Smooth muscle cell (in vitro differentiated cells): ENCODE data around the gene SMARCAL1. TPM values are rescaled to one million over a fixed set of nuclear protein-coding genes. Genes with fewer than 3 reads are reported as not detected.

ENCODE experiments used
- DNase-seq: peaks from one replicate; lab custom pipeline; 2025; ENCODE audit not compliant: unreplicated experiment; lab: John Stamatoyannopoulos, UW
- H2AFZ ChIP-seq: fragments of 200-600 bp; sonication (generic); 2 replicates; pipeline ENCODE4 v1.6.0; 2016; ENCODE audit warnings: antibody characterized with exemption, low read depth, mild to moderate bottlenecking
- H3F3A ChIP-seq: fragments of 200-600 bp; sonication (generic); 2 replicates; pipeline ENCODE4 v1.6.0; 2017; ENCODE audit warnings: antibody characterized with exemption, low read depth
- H3K27ac ChIP-seq: fragments of 200-600 bp; sonication (generic); 2 replicates; pipeline ENCODE4 v1.5.1; 2016; ENCODE audit warnings: low read depth, mild to moderate bottlenecking
- H3K27me3 ChIP-seq: fragments of 200-600 bp; sonication (generic); 2 replicates; pipeline ENCODE4 v1.6.1; 2016; ENCODE audit warnings: low read depth, mild to moderate bottlenecking
- H3K36me3 ChIP-seq: fragments of 200-600 bp; sonication (generic); 2 replicates; pipeline ENCODE4 v1.5.1; 2016; ENCODE audit warnings: low read depth
- H3K4me1 ChIP-seq: fragments of 200-600 bp; sonication (generic); 2 replicates; pipeline ENCODE4 v1.5.1; 2016; ENCODE audit warnings: low read depth
- H3K4me2 ChIP-seq: fragments of 200-600 bp; sonication (generic); 2 replicates; pipeline ENCODE4 v1.6.0; 2016; ENCODE audit warnings: mild to moderate bottlenecking
- H3K4me3 ChIP-seq: fragments of 200-600 bp; sonication (generic); 2 replicates; pipeline ENCODE4 v1.5.1; 2016; ENCODE audit warnings: mild to moderate bottlenecking
- H3K79me2 ChIP-seq: fragments of 200-600 bp; sonication (generic); 2 replicates; pipeline ENCODE4 v1.6.0; 2016; ENCODE audit warnings: low read depth, mild to moderate bottlenecking
- H3K9ac ChIP-seq: fragments of 200-600 bp; sonication (generic); 2 replicates; pipeline ENCODE4 v1.6.0; 2016; ENCODE audit warnings: low read depth
- H3K9me3 ChIP-seq: fragments of 200-600 bp; sonication (generic); replicated peaks from 2 replicates; pipeline ENCODE4 v1.5.1; 2016; ENCODE audit warnings: low read depth
- H4K20me1 ChIP-seq: fragments of 200-600 bp; sonication (generic); 2 replicates; pipeline ENCODE4 v1.6.0; 2016; ENCODE audit warnings: low read depth
- CTCF ChIP-seq: fragments of 200-600 bp; sonication (generic); IDR thresholded peaks from 2 replicates; pipeline ENCODE4 v1.5.1; 2017; ENCODE audit warnings: borderline replicate concordance, mild to moderate bottlenecking, antibody characterized with exemption; ENCODE audit not compliant: insufficient read depth, poor library complexity, severe bottlenecking
- WGBS: methylation state at CpG from one replicate; pipeline ENCODE4 v1.1.7; 2016; ENCODE audit warnings: low lambda C conversion rate; 5-methylcytosine and 5-hydroxymethylcytosine counted together
- polyA plus RNA-seq: library from polyadenylated mRNA; unstranded; fragments of >200 nt; fragmentation: Nextera tagmentation; extraction: Ambion mirVana; gene quantifications from 2 replicates; pipeline ENCODE4 v1.2.1, GENCODE V29; 2016
- total RNA-seq: library from RNA; depleted of rRNA; stranded (reverse); fragments of >200 nt; gene quantifications from 2 replicates; pipeline ENCODE4 v1.2.3, GENCODE V29; 2014

Gene SMARCAL1
- total and polyA plus RNA-seq, 2 experiments from 2014 or later = 23.1 to 33.5 TPM

- H3K36me3 ChIP-seq = no peaks in the 10 kb centered on the region
- H3K4me1 ChIP-seq = peaks cover 22% of the 10 kb centered on the region
- peak overlapping the region; percentile 42 for H3K27ac ChIP-seq
- H3K79me2 ChIP-seq = peaks cover 9% of the 10 kb centered on the region
- peak overlapping the region; percentile 30 for H3K4me2 ChIP-seq
- H3K27me3 ChIP-seq = no peaks in the 10 kb centered on the region
- H3K4me3 ChIP-seq = no peak overlapping the region
- no peaks in the 10 kb centered on the region for H3K9me3 ChIP-seq
- no peak for TF ChIP-seq CTCF
- no peaks in the 10 kb centered on the region for H4K20me1 ChIP-seq
- no peak for DNase-seq
- WGBS = 100% methylated on average over 1 of the region's 1 CpG
- no peak overlapping the region for H3K9ac ChIP-seq
- H2AFZ ChIP-seq = no peak overlapping the region
- peaks cover 3% of the 10 kb centered on the region for H3F3A ChIP-seq
Observed at GRCh38 chr2:216493334-216493685, 81.0 kb downstream of the SMARCAL1 start.

- Histone ChIP-seq H3K4me2 (peak overlapping the region; percentile 69), H3K9me3 (no peaks in the 10 kb centered on the region), H3K4me1 (peaks cover 35% of the 10 kb centered on the region), H3K36me3 (no peaks in the 10 kb centered on the region), H2AFZ (peak overlapping the region; percentile 42), H3F3A (peaks cover 14% of the 10 kb centered on the region), H3K27me3 (no peaks in the 10 kb centered on the region), H4K20me1 (peaks cover 19% of the 10 kb centered on the region), H3K27ac (peak overlapping the region; percentile 63), H3K79me2 (peaks cover 29% of the 10 kb centered on the region), H3K4me3 (no peak overlapping the region), H3K9ac (no peak overlapping the region)
- 36% methylated on average over 2 of the region's 2 CpGs for WGBS
- DNase-seq = no peak
- no peak for TF ChIP-seq CTCF
Observed at GRCh38 chr2:216495656-216496055, 83.4 kb downstream of the SMARCAL1 start.

GRCh38 chr2:216497382-216498069 lies 85.2 kb downstream of the SMARCAL1 start:
- whole genome bisulfite sequencing = 85% methylated on average over 6 of the region's 6 CpGs
- no peaks in the 10 kb centered on the region for H3K27me3 ChIP-seq
- H3K4me1 ChIP-seq = peaks cover 38% of the 10 kb centered on the region
- no peaks in the 10 kb centered on the region for H3K9me3 ChIP-seq
- H4K20me1 ChIP-seq = peaks cover 38% of the 10 kb centered on the region
- H3K36me3 ChIP-seq = peaks cover 5% of the 10 kb centered on the region
- H3K4me3 ChIP-seq = peak overlapping the region; percentile 89
- no peak for DNase-seq
- TF ChIP-seq CTCF = no peak
- H3K9ac ChIP-seq = peak overlapping the region; percentile 34
- H3F3A ChIP-seq = peaks cover 20% of the 10 kb centered on the region
- H3K79me2 ChIP-seq = peaks cover 40% of the 10 kb centered on the region
- H3K27ac ChIP-seq = peak overlapping the region; percentile 71
- peak overlapping the region; percentile 90 for H2AFZ ChIP-seq
- H3K4me2 ChIP-seq = peak overlapping the region; percentile 94

- peak overlapping the region; percentile 89 for H3K4me3 ChIP-seq
- H3K79me2 ChIP-seq = peaks cover 40% of the 10 kb centered on the region
- H3K36me3 ChIP-seq = peaks cover 5% of the 10 kb centered on the region
- peak overlapping the region; percentile 71 for H3K27ac ChIP-seq
- 38% methylated on average over 6 of the region's 6 CpGs for WGBS
- peak overlapping the region; percentile 94 for H3K4me2 ChIP-seq
- peaks cover 20% of the 10 kb centered on the region for H3F3A ChIP-seq
- peak overlapping the region; percentile 34 for H3K9ac ChIP-seq
- no peak for TF ChIP-seq CTCF
- H3K27me3 ChIP-seq = no peaks in the 10 kb centered on the region
- peaks cover 43% of the 10 kb centered on the region for H4K20me1 ChIP-seq
- no peaks in the 10 kb centered on the region for H3K9me3 ChIP-seq
- peak overlapping the region; percentile 90 for H2AFZ ChIP-seq
- peaks cover 35% of the 10 kb centered on the region for H3K4me1 ChIP-seq
- DNase-seq = no peak
Observed at GRCh38 chr2:216498070-216498378, 85.7 kb downstream of the SMARCAL1 start.
